SH-SY5Y (cell line): Measurements from ENCODE around the gene LSM14A.

Experiments used
- GATA2 ChIP-seq: IDR thresholded peaks from 2 replicates; pipeline ENCODE4 v1.6.1; 2011; ENCODE audit warnings: mild to moderate bottlenecking, low read depth, low read length
- GATA3 ChIP-seq: IDR thresholded peaks from 2 replicates; pipeline ENCODE4 v1.6.1; 2011; ENCODE audit warnings: low read depth, mild to moderate bottlenecking, low read length, moderate library complexity

DNA sequence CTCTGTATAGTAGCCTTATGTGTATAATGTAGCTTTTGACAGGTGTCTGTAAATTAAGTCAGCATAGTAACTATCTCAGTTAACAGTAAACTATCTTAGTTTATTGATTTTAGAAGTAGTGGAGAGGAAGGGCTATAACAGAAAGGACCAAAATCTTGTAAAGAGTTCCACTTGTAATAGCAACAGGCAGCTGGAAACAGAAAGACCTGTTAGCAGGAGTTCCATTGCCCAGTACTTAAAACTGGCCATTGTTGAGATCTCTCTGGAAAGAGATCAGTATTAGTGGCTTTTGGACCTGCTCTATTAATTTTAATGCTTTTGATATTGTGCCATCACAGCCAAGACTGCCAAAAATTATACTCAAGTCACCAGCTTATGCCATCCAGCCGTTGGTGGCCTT is 50.1 kb downstream of the LSM14A start:
- TF ChIP-seq GATA3 (no peak), GATA2 (no peak)
